Ascending aorta (tissue), 2 donors: Measurements from ENCODE around the gene CBR1. TPM values are rescaled to one million over a fixed set of nuclear protein-coding genes. Genes with fewer than 3 reads are reported as not detected.

Source experiments
- DNase-seq, 2 donors: peaks; one replicate each; pipeline ENCODE4 v3.0.0-alpha.2; 2019; ENCODE audit warnings: low spot score in 2 of 2
- H3K27ac ChIP-seq, 2 donors: fragments of 200-600 bp; sonication (generic); one replicate each; pipeline ENCODE4 v1.5.1; 2016 to 2017; ENCODE audit warnings: mild to moderate bottlenecking in 1 of 2
- H3K27me3 ChIP-seq: fragments of 200-600 bp; sonication (generic); one replicate; pipeline ENCODE4 v1.5.1; 2017
- H3K36me3 ChIP-seq, 2 donors: fragments of 200-600 bp; sonication (generic); one replicate each; pipeline ENCODE4 v1.5.1; 2016
- H3K4me1 ChIP-seq, 2 donors: fragments of 200-600 bp; sonication (generic); one replicate each; pipeline ENCODE4 v1.5.1; 2016 to 2017; ENCODE audit warnings: mild to moderate bottlenecking in 1 of 2
- H3K4me3 ChIP-seq, 2 donors: fragments of 200-600 bp; sonication (generic); one replicate each; pipeline ENCODE4 v1.5.1; 2016 to 2017; ENCODE audit warnings: mild to moderate bottlenecking in 1 of 2
- H3K9me3 ChIP-seq, 2 donors: fragments of 200-600 bp; sonication (generic); one replicate each; pipeline ENCODE4 v1.5.1; 2016
- CTCF ChIP-seq, 3 experiments: fragments of 200-600 bp in 2 of 3; fragments of 450-650 bp in 1 of 3; sonication (generic) in 2 of 3; IDR thresholded peaks; one replicate each; pipeline ENCODE4 v1.5.1; 2016 to 2019; ENCODE audit warnings: antibody characterized with exemption in 3 of 3, mild to moderate bottlenecking in 1 of 3, moderate library complexity in 1 of 3
- intact Hi-C: fragments of 100-400 bp; cut with DNase I; formaldehyde crosslinking; loops from one replicate; pipeline ENCODE4 v1.15.1; 2023
- total RNA-seq: library from RNA; depleted of rRNA; stranded (reverse); fragments of >200 nt; gene quantifications from one replicate; pipeline ENCODE4 v1.1.0, GENCODE V29; 2016

CBR1 gene
- total RNA-seq, 1 donor from 2014 or later, result 101 TPM

GRCh38 chr21:36111238-36111637, 41.4 kb downstream of the CBR1 start:
- Histone ChIP-seq H3K27me3 (no peaks in the 10 kb centered on the region), H3K4me3 (no peak overlapping the region), H3K27ac (no peak overlapping the region), H3K36me3 (no peaks in the 10 kb centered on the region), H3K4me1 (no peaks in the 10 kb centered on the region), H3K9me3 (no peaks in the 10 kb centered on the region)
- DNase-seq, result no peak
- intact Hi-C loops, result no loop called here
- no peak for TF ChIP-seq CTCF (IDR thresholded peaks at IDR 0.05)

DNA sequence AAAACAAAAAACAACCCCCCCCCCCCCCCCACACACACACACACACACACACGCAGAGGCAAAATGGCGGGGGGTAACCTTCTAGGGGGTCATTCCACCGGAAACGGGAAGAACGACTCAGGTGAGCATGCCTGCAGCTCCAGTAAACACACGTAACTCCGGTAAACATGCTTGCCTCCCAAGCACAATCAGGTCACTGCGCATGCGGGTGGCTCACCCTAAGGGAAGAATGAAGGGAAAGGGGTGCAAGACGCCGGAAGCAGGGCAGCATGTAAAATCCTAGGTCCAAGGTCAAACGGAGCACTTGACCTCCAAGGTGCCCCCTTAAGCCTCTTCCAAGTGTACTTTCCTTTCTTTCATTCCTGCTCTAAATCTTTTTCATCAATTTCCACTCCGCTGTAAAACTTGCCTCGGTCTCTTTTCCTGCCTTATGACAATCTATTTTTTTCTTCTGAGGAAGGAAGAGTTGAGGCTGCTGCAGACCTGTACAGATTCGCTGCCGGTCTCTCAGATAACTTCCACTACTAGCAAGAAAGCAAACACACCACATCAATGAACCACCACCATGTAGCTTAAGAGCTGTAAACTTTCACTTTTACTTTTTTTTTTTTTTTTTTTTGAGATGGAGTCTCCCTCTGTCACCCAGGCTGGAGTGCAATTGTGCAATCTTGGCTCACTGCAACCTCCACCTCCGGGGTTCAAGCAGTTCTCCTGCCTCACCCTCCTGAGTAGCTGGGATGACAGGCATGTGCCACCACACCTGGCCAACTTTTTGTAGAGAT, 44.0 kb downstream of the CBR1 start:
- Histone ChIP-seq H3K36me3 (no peaks in the 10 kb centered on the region), H3K4me3 (no peak overlapping the region), H3K27me3 (no peaks in the 10 kb centered on the region), H3K4me1 (no peaks in the 10 kb centered on the region), H3K27ac (no peak overlapping the region), H3K9me3 (no peaks in the 10 kb centered on the region)
- TF ChIP-seq CTCF (IDR thresholded peaks at IDR 0.05), result no peak
- intact Hi-C loops, result loop anchor here (2.0 kb wide), 1 partner anchor 53 kb away; the partner anchor contains the start of gene SETD4
- no peak for DNase-seq

- no peak overlapping the region for H3K4me3 ChIP-seq
- H3K36me3 ChIP-seq, result no peaks in the 10 kb centered on the region
- TF ChIP-seq CTCF (IDR thresholded peaks at IDR 0.05), result no peak
- H3K27me3 ChIP-seq, result no peaks in the 10 kb centered on the region
- DNase-seq, result no peak
- no peaks in the 10 kb centered on the region for H3K4me1 ChIP-seq
- H3K27ac ChIP-seq, result no peak overlapping the region
- intact Hi-C loops, result no loop called here
- no peaks in the 10 kb centered on the region for H3K9me3 ChIP-seq
These were observed 45.4 kb downstream of the CBR1 start for GRCh38 chr21:36115138-36115730.

- H3K27ac ChIP-seq, result no peak overlapping the region
- intact Hi-C loops, result no loop called here
These were observed 47.5 kb downstream of the CBR1 start for GRCh38 chr21:36117286-36117741.

DNA sequence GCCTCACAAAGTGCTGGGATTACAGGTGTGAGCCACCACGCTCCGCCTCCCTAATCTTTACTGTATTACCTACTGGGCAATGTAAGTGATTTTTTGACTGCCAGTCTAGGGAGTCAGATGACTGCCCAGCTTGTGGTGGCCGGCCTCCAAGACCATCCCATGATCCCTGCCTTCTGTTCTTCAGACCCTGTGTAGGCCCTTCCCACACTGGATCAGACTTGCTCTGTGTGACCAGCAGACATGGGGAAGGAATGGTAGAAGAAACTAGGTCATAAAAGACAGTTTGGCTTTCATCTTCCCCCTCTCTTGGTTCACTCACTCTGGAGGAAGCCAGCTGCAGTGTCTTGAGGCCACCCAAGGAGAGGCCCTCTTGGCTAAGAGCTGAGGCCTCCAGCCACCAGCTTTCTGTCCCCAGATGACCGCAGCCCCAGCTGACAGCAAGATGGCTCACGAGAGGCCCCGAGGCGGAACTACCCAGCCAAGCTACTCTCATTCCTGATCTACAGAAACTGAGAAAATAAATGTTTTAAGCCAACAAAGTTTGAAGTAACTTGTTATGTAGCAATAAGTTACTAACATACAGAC, 50.6 kb downstream of the CBR1 start:
- Histone ChIP-seq H3K27ac (peak overlapping the region in 1 of 2 donors; percentile 16), H3K36me3 (no peaks in the 10 kb centered on the region), H3K9me3 (no peaks in the 10 kb centered on the region), H3K4me1 (no peaks in the 10 kb centered on the region), H3K27me3 (no peaks in the 10 kb centered on the region), H3K4me3 (no peak overlapping the region)
- no peak for TF ChIP-seq CTCF (IDR thresholded peaks at IDR 0.05)
- intact Hi-C loops, result no loop called here
- DNase-seq, result no peak

More at GRCh38 chr21:36117286-36117741, 47.5 kb downstream of the CBR1 start:
- DNase-seq, result no peak
- Histone ChIP-seq H3K9me3 (no peaks in the 10 kb centered on the region), H3K27me3 (no peaks in the 10 kb centered on the region), H3K36me3 (no peaks in the 10 kb centered on the region), H3K4me1 (no peaks in the 10 kb centered on the region), H3K4me3 (no peak overlapping the region)
- no peak for TF ChIP-seq CTCF (IDR thresholded peaks at IDR 0.05)

Other genes starting within 250 kb of the CBR1 start
- 35.9 TPM for gene SETD4, start 9.5 kb upstream of the CBR1 start, total RNA-seq
- gene CBR3, start 65.1 kb downstream of the CBR1 start, total RNA-seq, result 59.2 TPM
- 4.5 TPM for gene DOP1B, start 86.8 kb downstream of the CBR1 start, total RNA-seq